Left kidney (tissue), 2 donors: ENCODE results near the gene TFCP2. TPM values are rescaled to one million over a fixed set of nuclear protein-coding genes. Genes with fewer than 3 reads are reported as not detected.
A peak's percentile ranks its signal among the peaks of the same experiment; 100 is the strongest.

Experiments
- DNase-seq: peaks from one replicate; pipeline ENCODE4 v3.0.0-alpha.2; 2013
- polyA plus RNA-seq: library from polyadenylated mRNA; unstranded; fragments of 120-200 nt; gene quantifications from one replicate; pipeline ENCODE4 v1.2.1, GENCODE V29; 2013; ENCODE audit not compliant: insufficient read length

Gene TFCP2
- polyA plus RNA-seq, 1 donor: 62.7 TPM

DNA sequence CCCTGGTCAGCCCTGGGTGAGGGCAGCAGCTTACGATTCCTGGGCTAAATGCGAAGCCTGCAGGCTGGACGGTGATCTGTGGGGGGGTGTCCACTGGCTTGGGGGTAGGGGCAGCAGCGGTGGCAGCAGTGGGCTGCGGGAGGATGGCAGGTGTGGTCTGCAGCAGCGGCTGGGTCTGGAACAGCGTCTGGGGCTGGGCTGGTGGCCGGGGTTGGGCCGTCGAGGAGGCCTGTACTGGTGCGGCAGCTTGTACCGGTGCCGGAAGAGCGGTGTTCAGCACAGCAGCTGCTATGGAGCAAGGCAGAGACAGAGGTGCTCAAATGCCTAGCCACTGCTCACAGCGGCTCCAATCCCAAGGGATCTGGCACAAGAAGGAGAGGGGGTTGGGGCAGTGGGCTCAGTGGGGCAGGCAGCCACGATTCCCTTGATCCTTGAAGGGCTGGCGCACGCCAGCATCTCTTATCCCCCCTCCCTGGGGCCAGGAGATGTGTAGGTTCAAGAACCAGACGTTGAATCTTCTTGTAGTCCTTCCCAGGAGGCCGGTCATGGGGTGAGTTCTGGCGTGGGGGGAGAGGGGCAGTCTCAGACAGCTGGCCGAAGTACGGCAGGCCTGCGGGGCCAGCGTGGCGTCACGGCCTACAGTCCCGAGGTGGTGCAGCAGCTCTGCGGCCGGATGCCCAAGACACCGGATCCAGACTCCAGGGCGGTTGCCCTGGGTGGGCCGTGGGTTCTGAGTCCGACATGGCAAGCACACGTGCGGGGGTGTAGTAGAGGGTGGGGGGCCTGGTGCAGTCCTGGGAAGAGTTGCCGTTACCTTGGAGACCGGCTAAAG lies 25.0 kb upstream of the TFCP2 start:
- no peak for DNase-seq

DNA sequence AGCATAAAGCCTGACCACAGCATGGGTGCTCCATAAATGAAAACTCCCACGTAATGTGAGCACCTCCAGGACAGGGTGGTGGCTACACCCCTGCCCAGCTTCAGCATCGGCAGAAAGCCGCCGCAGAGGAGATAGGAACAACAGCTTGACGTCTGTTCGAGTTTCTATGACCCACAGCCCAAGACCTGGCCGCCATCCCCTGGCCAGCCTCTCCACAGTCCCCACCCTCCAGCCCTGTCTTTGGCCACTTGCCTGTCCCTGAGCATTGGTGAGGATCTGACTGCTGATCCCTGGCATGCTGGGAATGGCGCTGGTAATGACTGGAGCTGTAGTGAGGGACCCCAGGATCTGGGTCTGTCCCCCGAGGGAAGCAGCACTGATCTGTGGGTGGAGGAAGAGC lies 23.6 kb upstream of the TFCP2 start:
- DNase-seq: no peak

DNA sequence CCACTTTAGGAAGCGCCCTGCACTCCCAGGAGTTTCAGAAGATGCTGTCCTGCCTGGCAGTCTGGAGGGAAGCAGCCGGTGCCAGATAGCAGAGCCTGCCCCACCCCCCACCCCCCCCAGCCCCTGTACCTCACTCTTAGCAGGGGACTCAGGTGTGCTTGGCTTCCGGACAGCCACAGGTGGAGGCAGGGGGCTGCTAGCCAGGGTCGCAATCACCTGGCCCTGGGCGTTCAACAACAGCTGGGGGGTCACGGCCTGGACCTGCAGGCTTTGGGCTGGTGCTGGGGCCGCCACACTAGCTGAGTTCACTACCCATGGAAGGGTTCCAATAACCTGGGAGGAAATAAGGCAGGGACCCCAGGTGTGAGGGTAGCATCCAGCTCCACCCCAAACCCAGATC lies 22.9 kb upstream of the TFCP2 start:
- DNase-seq: no peak

DNA sequence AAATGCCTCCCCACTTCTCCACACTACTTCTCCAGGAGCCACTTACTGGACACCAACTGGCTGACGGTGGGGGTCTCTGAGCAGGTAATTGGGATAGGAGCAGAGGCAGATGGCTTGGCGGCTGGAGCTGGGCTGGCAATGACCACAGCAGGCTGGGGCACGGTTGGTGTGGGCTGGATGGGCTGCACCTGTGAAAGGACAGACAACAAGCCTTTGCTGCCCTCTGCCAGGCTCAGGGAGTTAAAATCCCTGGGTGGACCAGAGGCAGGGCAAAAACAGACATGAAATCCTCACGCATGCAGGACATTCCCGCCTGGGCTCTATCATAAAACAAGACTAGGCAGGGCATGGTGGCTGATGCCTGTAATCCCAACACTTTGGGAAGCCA lies 19.3 kb upstream of the TFCP2 start:
- DNase-seq: no peak

DNA sequence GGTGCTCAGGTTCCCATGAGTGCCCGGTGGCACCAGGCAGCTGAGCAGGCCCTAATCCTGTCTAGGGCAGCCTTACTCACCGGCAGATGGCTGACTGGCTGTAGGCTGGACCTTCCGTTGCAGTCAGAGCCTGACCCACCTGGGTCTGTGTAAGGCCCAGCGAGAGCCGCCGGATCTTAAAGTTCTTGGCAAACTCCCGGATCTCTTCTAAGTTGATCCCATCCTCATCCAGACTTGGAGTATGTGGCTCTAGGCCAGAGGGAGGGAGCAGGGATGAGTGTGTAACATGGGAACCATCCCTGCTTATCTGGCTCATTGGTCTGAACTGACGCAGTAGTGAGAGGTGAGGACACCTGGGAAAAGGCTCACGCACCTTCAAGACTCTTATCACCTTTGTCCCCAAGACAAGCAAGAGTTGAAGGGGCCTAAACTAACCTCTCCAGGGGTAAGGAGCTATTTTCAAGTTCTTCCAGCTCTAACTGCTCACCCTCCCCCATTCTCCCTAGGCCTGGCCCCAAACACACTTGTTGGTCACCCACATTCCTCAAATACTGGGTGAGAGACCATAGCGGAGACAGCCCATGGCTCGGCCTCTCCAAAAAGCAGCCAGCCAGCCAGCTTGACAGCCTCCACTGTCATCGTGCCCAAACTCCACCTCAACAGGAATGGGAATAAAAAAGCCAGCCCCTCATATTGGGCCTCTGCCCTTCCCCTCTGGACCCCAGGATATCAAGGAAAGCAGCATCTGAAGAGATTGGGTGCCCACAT lies 18.8 kb upstream of the TFCP2 start:
- DNase-seq: no peak

DNA sequence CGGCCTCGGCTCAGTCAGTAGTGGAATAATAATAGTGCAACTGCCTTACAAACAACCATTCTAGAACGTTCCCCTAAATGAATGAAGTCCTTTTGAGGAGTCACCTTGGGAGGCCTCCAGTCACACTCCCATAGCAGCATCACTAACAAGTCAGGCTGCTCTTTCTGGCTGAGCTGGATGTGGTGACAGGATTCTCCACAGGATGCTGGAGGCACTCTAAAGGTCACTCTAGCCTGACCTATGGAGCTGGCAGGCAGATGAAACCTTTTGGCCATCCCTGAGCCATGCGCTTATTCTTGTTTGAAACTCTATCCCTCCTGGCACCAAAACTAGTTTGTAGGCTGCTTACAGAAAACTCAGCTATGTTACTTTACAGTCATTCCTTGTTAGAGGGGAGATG lies 17.9 kb upstream of the TFCP2 start:
- no peak for DNase-seq

DNA sequence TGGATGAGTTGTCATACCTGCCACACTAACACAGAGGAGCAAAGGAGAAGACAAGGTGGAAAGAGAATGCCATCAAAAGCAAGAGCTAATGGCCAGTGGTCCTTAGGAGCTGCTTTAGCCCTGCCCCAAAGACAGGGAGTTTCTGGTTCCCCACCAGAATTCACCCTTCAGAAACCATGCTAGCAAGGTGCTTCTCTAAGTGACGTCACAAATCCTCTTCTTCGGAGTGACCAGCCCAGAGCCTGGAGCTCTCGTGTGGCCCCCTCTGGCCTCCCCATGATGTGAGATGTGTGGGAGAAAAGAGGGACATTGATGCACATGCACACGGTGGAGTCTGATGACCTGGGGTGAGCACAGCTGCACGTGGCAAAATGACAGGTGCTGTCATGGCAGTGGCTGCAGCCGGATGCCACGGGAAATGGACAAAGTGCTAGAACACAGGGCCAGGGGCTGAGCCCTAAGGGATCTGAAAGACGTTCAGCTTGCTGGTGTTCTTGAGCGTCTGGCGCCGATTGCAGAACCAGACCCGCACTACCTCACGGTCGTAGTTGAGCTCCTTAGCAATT lies 16.9 kb upstream of the TFCP2 start:
- no peak for DNase-seq

DNA sequence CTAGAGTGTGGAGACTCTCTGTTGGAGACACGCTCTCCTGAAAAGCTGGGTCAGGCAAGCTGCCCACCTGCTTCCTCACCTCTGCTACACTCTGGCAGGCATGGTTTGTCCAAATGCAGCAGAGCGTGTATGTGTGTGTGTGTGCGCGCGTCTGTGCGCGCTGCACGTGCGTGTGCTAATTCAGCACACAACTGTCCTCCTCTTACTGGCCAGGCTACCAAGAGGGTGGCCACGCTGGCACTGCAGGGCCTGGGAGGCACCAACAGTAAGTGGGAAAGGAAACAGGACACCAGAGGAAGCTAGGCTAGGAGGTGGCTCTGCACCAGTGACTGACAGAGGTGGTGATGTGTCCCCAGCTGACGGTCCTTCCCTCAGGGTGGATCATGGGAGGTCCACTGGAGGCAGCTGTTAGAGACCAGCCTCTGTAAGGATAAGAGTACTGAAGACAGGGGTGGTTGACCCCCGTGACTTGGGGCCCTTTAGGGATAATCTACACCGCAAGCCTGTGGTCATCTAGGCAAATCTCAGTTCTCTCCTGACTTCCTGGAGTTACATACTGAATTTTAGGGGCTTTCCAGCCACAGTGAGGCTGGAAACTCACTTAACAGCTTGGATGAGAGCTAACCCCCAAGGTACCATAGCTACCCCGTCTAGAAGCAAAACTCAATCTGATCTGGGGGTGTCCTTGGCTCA lies 15.6 kb upstream of the TFCP2 start:
- no peak for DNase-seq

DNA sequence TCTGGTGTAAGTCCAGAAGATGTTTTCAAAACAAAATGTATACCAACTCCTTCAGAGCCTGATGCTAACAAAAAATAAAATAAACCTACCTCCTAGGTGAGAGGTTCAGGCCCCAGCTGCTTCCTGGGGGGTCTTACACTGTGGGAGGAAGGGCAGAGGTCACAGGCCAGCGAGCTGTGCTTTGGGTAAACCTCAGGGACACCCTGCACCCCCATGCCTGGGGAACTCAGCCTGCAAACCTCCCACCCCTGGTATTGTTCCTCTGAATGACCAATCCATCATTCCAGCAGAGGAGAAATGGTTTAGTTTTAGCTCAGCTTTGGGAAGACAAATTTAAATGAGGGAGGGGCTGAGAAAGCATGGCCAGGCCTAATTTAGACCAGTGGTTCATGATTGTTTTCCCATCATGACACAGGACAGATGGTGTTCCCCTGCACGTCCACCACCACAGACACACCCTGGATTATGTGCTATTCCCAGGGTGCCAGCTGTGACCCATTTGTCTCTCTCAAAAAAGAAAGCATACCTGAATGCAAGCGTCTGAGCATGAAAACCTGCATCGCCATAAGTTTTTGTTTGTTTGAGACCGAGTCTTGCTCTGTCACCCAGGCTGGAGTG lies 14.5 kb upstream of the TFCP2 start:
- DNase-seq: no peak

DNA sequence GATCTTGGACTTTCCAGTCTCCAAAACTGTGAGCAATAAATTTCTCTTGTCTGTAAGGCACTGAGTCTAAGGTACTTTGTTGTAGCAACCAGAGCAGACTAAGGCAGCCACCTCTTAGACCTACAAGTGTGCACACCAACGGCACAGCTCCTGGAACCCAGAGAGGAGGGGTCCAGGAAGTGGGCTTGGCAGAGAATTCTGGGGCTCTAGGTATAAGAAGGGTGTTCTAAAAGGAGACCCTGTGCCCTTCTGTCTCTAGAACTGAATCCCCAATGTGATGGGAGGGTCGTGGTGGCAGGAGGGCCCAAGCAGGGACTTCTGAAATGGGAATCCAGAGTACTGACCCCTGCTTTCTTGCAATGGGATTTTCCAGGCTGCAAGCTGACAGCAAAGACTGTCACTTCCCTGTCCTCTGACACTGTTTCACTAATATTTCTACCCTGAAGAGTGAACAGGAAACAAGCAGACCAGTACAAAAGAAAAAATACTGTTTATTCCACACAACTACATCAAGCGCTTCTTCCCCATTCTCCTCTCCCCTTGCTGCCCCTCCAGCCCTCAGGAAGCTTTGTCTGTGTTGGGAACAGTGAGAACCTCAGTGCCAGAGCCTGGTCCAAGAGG lies 13.6 kb upstream of the TFCP2 start:
- DNase-seq: no peak

DNA sequence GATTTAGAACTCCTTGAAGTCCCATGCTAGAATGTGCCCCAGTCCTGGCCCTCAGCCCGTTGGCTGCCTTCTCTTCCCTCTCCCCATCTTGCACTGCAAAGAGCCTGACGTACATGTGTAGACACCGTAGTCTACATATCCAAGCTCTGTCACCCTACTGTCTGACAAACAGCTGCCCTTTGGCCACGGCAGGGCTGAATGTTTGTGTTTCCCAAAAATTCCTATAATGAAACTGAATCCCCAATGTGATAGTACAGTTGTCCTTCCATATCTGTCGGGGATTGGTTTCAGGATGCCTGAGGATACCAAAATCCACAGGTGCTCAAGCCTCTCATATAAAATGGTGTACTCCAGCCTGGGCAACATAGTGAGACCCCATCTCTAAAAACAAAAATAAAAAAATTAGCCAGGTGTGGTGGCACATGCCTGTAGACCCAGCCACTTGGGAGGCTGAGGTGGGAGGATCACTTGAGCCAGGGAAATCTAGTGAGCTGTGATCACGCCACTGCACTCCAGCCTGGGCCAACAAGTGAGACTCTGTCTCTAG lies 12.3 kb upstream of the TFCP2 start:
- no peak for DNase-seq

DNA sequence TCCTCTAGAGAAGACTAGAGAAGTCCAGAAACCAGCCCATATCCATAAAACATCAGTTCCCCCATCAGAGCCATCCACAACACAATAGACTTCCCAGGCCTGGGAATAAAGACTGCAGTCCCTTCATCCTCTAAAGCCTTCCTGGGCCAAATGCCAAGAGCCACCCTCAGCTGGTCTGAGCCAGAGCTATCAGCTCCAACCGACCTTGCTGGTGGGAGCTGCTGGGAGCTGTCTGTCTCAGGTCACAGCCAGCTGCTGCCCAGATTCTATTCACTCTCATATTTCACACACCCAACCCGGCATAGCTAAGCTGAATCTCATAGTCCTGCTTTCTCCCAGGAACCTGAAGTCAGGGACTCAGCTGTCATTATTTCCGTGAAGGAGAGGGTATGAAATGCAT lies 10.9 kb upstream of the TFCP2 start:
- peak; percentile 68 for DNase-seq

DNA sequence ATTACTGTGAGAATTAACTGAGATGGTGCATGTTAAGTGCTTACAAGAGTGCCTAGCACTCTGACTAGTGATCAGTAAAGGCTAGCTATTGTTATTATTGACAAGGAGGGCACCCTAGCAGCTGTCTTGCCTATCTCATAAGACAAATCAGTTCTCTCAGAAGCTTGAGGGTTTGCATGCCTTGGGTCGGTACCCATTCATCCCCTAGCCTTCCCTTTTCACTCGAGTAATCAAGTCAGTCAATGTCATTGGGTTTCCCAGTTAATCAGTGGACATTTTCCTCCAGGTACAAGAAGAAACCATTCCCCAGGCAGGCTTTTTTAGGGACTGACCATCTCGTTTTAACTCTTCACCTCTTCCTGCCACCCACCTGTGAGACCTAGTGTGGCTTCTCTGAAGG lies 10.4 kb upstream of the TFCP2 start:
- no peak for DNase-seq

DNA sequence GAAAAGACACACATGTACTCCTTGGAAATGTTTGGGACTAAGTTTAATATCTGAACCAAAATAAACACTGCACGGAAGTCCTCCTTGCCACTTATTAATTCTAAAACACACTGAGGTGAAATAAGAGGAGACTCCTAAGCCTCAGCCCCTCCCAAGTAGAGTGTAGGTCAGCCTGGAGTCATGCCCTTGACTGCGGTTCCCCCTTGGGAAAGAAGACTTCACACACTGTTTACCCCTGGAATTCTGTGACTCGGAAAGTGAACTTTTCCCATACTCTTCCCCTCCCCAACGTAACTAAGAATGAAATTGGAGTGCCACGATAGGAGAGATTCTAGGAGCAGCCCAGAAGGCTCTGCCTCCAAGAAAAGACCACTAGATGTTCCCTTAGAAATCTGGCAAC lies 8.6 kb upstream of the TFCP2 start:
- DNase-seq: no peak

DNA sequence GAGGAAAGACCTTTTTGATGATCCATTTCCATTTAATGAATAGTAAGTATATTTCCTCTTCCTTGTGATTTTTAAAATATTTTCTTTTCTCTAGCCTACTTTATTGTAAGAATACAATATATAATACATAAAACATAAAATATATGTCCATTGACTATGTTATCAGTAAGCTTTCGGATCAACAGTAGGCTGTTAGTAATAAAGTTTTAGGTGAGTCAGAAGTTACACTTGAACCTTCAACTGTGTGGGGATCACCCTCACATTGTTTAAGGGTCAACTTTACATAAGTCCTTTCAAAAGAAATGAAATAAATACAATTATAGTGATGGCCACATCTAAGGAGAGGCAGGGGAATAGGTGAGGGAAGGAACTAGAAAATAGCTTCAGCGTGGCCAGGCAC lies 5.0 kb upstream of the TFCP2 start:
- DNase-seq: no peak

DNA sequence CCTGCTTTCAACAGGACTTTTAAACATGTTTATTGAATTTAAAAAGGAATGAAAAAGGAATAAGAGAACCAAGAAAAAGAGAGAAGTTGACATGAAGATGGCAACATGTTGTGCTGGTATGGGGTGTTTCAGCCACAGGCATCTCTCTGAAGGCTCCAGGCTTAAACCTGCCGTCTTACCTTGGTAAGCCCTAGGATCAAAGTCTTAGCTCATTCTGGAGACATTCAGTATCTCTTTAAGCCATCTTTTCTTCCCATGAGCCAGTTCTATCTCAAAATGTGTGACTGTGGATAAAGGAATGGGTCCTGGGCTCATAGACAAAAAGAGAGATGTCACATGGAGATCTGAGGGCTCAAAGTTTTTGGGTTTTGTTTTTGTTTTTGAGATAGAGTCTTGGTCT lies 1.6 kb upstream of the TFCP2 start:
- no peak for DNase-seq

DNA sequence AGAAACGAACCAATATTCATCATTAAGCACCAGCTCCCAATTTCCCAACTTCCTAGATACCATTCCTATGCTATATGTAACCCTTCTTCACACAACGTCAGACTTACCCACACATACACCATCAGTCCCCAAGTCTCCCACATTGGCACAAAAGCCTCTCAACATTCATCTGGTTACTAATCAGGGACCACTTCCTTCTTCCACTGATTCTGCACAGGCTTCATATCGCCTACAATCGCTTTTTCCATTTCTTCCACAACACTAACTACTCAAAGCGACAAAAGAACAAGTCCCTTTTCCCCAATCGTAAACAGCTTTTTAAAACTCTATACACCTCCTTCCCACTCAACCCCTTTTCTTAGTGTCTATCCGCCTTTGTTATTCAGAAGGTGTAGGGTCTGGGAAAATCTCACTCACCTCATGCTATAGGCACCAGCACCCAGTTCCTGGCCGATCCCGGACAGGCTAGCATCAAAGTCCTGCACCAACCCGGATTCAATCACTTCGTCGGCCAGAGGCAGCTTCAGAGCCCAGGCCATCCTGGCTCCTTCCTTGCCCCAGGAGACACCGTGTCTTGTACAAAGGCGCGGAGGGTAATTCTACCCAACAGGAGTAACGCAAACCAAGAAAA lies 936 bp downstream of the TFCP2 start:
- DNase-seq: no peak

DNA sequence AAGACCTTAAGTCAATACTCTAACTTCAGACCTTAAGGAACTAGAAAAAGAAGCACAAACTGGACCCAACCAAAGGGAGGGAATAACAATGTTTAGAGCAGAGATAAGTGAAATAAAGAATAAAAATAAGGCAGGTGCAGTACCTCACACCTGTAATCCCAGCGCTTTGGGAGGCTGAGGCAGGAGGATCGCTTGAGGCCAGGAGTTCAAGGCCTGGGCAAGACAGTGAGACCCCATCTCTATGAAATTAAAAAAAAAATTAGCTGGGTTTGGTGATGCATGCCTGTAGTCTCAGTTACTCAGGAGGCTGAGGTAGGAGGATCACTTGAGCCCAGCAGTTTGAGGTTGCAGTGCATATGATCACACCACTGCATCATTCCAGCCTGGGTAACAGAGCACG lies 9.1 kb downstream of the TFCP2 start:
- no peak for DNase-seq

DNA sequence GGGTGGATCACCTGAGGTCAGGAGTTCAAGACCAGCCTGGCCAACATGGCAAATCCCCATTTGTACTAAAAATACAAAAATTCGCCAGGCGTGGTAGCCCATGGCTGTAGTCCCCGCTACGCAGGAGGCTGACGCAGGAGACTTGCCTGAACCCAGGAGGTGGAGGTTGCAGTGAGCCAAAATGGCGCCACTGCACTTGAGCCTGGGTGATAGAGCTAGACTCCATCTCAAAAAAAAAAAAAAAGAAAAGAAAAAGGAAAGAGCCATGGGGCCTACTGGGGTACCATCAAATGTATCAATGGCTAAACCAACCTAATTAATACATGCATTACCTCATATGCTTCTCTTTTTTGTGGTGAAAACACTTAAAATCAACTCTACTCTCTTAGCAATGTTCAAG lies 10.7 kb downstream of the TFCP2 start:
- no peak for DNase-seq

DNA sequence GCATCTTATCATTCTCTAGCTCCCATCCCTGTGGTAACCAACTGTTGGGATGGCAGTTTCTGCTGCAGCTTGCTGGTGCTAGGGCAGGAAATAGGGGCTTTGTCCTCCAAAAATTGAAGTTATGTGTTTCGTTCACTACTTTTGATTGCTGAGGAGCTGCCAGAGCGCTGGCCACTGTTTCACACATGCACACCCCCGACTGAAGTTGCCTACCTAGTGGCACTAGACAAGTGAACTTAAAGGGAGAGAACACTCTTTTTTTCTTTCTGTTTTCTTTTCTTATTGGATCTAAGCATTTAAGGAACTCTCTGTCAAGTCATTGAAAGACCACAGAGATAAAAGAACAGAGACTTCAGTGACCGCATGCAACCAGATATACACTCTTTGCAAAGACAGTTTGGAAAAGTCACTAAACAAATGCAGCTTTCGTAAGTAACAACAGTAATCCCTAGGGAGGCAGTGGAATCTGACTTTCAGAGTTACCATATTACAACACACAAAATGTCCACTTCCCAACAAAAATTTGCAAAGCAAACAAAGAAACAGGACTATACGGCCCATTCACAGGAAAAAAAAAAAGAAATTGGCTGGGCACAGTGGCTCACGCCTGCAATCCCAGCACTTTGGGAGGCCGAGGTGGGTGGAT lies 12.0 kb downstream of the TFCP2 start:
- DNase-seq: no peak
